Measurements from ENCODE around the gene ERAS.

The ERAS gene

DNA sequence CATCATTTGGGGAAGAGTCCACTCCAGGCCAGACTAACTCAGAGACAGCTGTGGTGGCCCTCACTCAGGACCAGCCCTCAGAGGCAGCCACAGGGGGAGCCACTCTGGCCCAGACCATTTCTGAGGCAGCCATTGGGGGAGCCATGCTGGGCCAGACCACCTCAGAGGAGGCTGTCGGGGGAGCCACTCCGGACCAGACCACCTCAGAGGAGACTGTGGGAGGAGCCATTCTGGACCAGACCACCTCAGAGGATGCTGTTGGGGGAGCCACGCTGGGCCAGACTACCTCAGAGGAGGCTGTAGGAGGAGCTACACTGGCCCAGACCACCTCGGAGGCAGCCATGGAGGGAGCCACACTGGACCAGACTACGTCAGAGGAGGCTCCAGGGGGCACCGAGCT, 3.3 kb upstream of the ERAS start:
- DNase-seq (ENCODE audit: insufficient read length) (no peak), FAIRE-seq (no peak)
- TF ChIP-seq TAF1 (IDR thresholded peaks at IDR 0.05; ENCODE audit: borderline replicate concordance, low read depth, low read length) (no peak), POLR2AphosphoS5 (IDR thresholded peaks at IDR 0.05; ENCODE audit: low read depth, low read length) (no peak), POLR2A (IDR thresholded peaks at IDR 0.05; ENCODE audit: low read depth, low read length) (no peak)

DNA sequence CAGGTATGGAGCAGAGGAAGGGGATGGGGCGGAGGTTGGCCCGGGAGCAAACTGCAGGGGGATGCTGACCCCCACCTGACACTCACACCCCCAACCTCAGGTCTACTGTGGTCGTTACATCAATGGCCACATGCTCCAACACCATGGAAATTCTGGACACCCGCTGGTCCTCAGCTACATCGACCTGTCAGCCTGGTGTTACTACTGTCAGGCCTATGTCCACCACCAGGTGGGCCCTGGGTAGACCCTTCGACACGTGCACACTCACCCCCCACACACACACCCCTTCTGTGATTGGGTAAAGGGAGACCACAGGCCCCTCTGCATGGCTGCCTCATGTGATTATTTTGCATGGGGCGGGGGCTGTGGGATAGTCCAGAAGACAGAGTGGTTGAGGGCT, 2.2 kb upstream of the ERAS start:
- TF ChIP-seq POLR2AphosphoS5 (IDR thresholded peaks at IDR 0.05; ENCODE audit: low read depth, low read length): no peak
- TF ChIP-seq POLR2A (IDR thresholded peaks at IDR 0.05; ENCODE audit: low read depth, low read length): no peak
- no peak for TF ChIP-seq TAF1 (IDR thresholded peaks at IDR 0.05; ENCODE audit: borderline replicate concordance, low read depth, low read length)
- FAIRE-seq (no peak), DNase-seq (ENCODE audit: insufficient read length) (no peak)

DNA sequence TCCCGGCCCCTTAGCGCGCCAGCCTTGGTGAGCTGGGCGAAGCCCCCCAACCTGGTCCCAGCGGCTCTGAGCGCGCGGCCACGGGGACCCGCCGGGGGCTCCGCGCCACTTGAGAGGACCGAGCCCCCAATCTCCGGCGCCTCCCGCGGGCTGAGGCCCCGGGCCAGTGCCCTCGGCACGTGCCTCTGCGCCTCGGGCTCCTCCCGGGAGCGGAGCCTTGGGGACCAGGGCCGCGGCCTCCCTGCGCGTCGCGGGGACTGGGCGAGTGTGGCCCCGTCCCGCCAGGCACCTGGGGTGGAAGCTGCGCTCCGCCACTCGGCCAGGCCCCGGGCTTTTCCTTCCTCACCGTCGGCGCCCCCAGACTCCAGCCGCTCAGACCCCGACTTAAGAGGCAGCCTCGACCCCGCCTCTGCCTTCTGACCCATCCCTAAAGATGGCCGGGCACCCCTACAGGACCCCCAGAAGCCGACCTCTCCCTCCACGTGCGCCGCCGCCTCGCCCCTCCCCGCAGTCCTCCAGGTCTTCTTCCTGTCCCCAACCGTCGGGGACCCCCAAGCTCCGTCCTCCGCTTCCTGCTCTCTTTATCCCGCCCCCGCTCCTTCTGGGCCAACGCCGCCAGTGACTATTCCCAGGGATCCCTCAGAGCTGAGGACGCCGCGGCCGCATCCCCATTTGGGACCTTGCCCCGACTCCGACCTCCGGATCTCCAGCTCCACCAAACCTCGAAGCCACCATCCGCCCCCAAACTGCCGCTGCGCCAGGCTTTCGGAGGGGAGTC, 752 bp downstream of the ERAS start:
- FAIRE-seq (no peak), DNase-seq (ENCODE audit: insufficient read length) (no peak)
- TF ChIP-seq POLR2A (IDR thresholded peaks at IDR 0.05; ENCODE audit: low read depth, low read length): no peak
- no peak for TF ChIP-seq TAF1 (IDR thresholded peaks at IDR 0.05; ENCODE audit: borderline replicate concordance, low read depth, low read length)
- TF ChIP-seq POLR2AphosphoS5 (IDR thresholded peaks at IDR 0.05; ENCODE audit: low read depth, low read length): no peak

DNA sequence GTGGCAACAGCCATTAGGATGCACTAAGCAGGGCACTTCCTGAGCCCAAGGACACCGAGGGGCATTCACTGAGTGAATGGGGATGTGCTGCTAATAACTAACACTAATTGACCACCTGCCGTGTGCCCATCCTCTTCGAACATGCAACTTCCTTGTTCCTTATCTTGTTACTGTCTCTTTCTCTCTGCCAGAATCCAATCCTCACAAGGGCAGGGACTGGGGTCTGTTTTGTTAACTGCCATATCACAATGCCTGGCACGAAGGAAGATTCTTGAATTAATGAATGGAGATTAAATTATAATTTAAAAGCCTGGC, 1.3 kb downstream of the ERAS start:
- DNase-seq (ENCODE audit: insufficient read length): no peak
- FAIRE-seq: no peak
- no peak for TF ChIP-seq POLR2AphosphoS5 (IDR thresholded peaks at IDR 0.05; ENCODE audit: low read depth, low read length)
- TF ChIP-seq TAF1 (IDR thresholded peaks at IDR 0.05; ENCODE audit: borderline replicate concordance, low read depth, low read length): no peak
- no peak for TF ChIP-seq POLR2A (IDR thresholded peaks at IDR 0.05; ENCODE audit: low read depth, low read length)

DNA sequence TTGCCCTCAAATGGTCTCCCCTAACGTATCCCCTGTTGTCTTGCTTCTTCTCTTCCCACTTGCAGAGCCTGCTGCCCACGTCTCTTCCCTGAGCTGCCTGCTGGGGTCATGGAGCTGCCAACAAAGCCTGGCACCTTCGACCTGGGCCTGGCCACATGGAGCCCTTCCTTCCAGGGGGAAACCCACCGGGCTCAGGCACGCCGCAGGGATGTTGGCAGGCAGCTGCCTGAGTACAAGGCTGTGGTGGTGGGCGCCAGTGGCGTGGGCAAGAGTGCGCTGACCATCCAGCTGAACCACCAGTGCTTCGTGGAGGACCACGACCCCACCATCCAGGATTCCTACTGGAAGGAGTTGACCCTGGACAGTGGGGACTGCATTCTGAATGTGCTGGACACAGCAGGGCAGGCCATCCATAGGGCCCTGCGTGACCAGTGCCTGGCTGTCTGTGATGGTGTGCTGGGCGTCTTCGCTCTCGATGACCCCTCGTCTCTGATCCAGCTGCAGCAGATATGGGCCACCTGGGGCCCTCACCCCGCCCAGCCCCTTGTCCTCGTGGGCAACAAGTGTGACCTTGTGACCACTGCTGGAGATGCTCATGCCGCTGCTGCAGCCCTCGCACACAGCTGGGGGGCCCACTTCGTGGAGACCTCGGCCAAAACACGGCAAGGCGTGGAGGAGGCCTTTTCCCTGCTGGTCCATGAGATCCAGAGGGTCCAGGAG, 2.9 kb downstream of the ERAS start:
- no peak for TF ChIP-seq TAF1 (IDR thresholded peaks at IDR 0.05; ENCODE audit: borderline replicate concordance, low read depth, low read length)
- TF ChIP-seq POLR2A (IDR thresholded peaks at IDR 0.05; ENCODE audit: low read depth, low read length): no peak
- no peak for TF ChIP-seq POLR2AphosphoS5 (IDR thresholded peaks at IDR 0.05; ENCODE audit: low read depth, low read length)
- FAIRE-seq (no peak), DNase-seq (ENCODE audit: insufficient read length) (no peak)

DNA sequence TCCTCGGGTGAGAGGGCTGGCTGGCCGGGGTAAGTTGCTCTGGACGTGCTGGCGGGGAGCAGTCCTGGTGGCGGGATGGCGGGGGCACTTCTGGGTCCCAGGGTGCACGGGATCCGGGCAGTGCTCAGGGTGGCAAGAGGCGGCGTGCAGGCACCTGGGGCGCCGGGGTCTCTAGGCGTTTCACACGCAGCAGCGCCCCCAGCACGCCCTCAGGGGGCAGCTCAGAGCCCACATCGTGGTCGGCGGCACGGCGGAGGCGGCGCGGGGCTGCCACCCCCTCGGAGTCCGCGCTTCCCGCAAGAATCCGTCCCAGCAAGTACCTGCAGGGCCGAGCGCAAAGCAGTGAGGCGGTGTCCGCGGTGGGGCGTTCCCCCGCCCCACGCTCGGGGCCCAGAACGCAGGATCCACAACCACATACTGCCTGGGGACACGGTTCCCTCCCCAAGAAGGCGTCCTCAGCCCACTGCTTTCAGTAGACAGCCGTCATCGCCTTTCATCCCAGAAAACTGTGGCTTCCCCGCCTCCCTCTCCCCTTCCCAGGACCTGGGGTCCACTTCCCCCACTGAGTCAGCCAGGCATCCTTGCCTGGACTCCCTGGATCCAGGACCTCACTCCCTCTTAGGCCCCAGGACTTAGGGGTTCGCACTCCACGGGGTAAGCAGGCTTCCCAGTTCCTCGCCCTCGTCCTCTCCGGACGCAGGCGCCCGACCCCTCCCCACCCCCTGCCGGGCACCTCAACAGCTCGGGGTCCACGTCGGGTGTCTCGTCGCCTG, 5.0 kb downstream of the ERAS start:
- FAIRE-seq (no peak), DNase-seq (ENCODE audit: insufficient read length) (no peak)

DNA sequence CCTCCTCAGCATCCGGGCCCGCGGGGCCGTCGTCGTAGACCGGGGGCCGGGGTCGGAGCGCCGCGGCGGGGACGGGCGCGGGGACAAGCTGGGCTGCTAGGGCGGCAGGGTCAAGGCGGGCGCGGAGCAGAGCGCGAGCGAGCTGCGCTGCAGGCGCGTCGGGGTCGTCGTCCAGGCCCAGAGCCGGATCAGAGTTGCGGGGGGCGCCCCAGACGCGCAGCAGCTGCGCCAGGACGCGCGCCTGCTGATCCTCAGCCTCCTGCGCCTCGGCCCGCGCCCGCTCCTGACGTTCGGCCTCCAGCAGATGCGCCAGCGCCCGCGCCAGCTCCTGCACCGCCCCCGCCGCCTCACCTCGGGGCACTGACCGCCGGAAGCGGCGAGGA, 5.6 kb downstream of the ERAS start:
- DNase-seq (ENCODE audit: insufficient read length) (no peak), FAIRE-seq (no peak)
- TF ChIP-seq POLR2A (IDR thresholded peaks at IDR 0.05; ENCODE audit: low read depth, low read length) (no peak), POLR2AphosphoS5 (IDR thresholded peaks at IDR 0.05; ENCODE audit: low read depth, low read length) (no peak), TAF1 (IDR thresholded peaks at IDR 0.05; ENCODE audit: borderline replicate concordance, low read depth, low read length) (no peak)

More for the DNA sequence above, 5.0 kb downstream of the ERAS start:
- no peak for TF ChIP-seq TAF1 (IDR thresholded peaks at IDR 0.05; ENCODE audit: borderline replicate concordance, low read depth, low read length)
- TF ChIP-seq POLR2AphosphoS5 (IDR thresholded peaks at IDR 0.05; ENCODE audit: low read depth, low read length): no peak
- TF ChIP-seq POLR2A (IDR thresholded peaks at IDR 0.05; ENCODE audit: low read depth, low read length): no peak

DNA sequence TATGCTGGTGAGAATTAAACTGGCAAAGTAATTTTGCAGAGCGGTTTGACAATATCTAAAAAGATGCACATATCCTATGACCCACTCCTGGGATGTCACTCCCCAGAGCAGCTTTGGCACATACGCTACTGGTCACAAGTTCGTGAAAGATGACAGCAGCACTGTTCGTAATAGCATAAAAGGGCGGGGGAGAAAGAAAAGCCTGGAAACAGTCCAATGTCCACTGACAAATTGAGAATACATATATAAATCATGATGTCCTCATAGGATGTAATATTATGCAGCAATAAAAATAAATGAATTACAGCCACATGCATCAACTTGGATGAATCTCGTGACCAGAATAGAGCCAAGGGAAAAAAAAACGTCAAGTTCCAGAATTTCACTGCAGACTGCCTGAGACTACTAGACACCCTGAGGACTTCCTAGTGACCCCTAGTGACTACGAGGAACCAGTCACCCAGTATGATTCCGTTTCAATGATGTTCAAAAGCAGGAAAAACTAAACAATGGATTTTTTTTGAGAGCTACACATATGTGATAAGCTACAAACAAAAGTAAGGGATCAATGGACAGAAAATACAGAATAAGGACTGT, 7.3 kb downstream of the ERAS start:
- DNase-seq (ENCODE audit: insufficient read length) (no peak), FAIRE-seq (no peak)
- TF ChIP-seq POLR2A (IDR thresholded peaks at IDR 0.05; ENCODE audit: low read depth, low read length) (no peak), TAF1 (IDR thresholded peaks at IDR 0.05; ENCODE audit: borderline replicate concordance, low read depth, low read length) (no peak), POLR2AphosphoS5 (IDR thresholded peaks at IDR 0.05; ENCODE audit: low read depth, low read length) (no peak)

DNA sequence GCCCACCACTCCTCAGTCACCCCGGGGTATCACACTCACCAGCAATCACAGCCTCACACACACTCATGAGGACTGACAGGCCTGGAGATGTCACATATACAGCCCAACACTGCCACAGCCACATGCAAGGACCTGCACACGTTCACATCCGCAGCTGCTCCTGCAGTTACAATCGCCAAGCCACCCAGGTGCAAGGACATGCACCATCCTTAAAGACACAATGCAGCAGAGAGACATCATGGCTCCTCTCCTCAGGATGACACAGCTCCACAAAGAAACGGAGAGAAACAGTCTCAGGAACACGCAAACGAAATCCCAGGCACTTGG, 8.0 kb downstream of the ERAS start:
- FAIRE-seq (no peak), DNase-seq (ENCODE audit: insufficient read length) (no peak)
- TF ChIP-seq POLR2AphosphoS5 (IDR thresholded peaks at IDR 0.05; ENCODE audit: low read depth, low read length) (no peak), POLR2A (IDR thresholded peaks at IDR 0.05; ENCODE audit: low read depth, low read length) (no peak)

DNA sequence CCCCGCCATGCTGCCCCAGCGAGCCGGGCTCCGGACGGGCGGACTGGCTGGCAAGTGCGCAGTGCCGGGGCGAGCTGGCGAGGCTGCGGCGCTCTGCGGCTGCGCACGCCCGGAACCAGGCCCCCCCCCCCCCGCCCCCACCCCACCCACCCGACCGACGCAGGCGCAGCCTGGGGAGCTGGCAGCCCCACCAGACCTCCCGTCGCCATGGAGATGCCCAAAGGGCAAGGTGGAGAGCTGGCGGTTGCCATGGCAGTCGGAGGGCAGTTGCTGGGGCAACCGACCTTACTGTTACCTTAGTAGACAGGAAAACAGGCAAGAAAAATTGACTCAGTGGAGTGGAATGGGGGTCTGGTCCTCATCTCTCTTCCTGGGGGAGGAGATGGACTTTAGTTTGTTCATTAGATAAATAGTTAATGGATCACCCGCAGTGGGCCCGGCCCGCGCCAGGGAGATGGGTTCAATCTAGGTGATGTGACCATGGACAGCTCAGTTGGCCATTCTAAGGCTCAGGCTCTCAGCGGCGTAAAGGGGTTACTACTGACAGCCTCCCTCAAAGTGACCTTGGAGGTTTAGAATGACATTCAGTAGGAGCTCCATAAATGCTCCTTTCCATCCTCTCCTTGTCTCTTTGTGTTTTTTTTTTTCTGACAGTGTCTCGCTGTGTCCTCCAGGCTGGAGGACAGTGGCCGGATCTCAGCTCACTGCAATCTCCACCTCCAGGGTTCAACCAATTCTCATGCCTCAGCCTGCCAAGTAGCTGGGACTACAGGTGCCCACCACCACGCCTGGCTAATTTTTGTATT, 9.4 kb downstream of the ERAS start, which contains the start of gene PCSK1N:
TSS of gene PCSK1N (minus strand) at position 87 of the 806 bp plus-strand sequence. CDS start at position 9, 78 bp downstream.
- DNase-seq (ENCODE audit: insufficient read length): no peak
- no peak for FAIRE-seq
- TF ChIP-seq TAF1 (IDR thresholded peaks at IDR 0.05; ENCODE audit: borderline replicate concordance, low read depth, low read length) (no peak), POLR2AphosphoS5 (IDR thresholded peaks at IDR 0.05; ENCODE audit: low read depth, low read length) (no peak), POLR2A (IDR thresholded peaks at IDR 0.05; ENCODE audit: low read depth, low read length) (no peak)

DNA sequence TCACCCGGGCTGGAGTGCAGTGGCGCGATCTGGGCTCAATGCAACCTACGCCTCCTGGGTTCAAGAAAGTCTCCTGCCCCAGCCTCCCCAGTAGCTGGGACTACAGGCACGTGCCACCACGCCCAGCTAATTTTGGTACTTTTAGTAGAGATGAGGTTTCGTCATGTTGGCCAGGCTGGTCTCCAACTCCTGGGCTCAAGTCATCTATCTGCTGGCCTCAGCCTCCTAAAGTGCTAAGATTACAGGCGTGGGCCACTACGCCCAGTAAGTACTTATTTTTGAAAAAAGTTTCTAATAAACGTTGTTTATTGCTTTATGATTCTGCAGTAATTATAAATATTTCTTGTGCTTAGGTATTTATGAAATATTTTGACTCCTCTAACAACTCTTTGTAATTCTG, 13.4 kb downstream of the ERAS start:
- DNase-seq (ENCODE audit: insufficient read length): no peak
- no peak for FAIRE-seq

More for the DNA sequence above, 13.4 kb downstream of the ERAS start:
- TF ChIP-seq POLR2AphosphoS5 (IDR thresholded peaks at IDR 0.05; ENCODE audit: low read depth, low read length) (no peak), POLR2A (IDR thresholded peaks at IDR 0.05; ENCODE audit: low read depth, low read length) (no peak), TAF1 (IDR thresholded peaks at IDR 0.05; ENCODE audit: borderline replicate concordance, low read depth, low read length) (no peak)
